Coronary artery (tissue), 2 donors: ENCODE measurements around the gene TBC1D7.
"Not testable (repeated sequence)": the region's sequence is repeated elsewhere in the genome, so short reads cannot be mapped to it uniquely, and the experiment has no call there.

Source experiments
- DNase-seq: peaks from one replicate; pipeline ENCODE4 v3.0.0-alpha.2; 2017; ENCODE audit warnings: low spot score
- H3K27ac ChIP-seq, 2 donors: fragments of 200-600 bp; sonication (generic); one replicate each; pipeline ENCODE4 v1.5.1; 2016 to 2019
- H3K4me3 ChIP-seq: fragments of 200-600 bp; sonication (generic); 2 replicates; pipeline ENCODE4 v1.5.1; 2016; ENCODE audit warnings: mild to moderate bottlenecking, moderate library complexity
- TF ChIP-seq, protein P1 (sequence below): fragments of 200-600 bp; sonication (generic); IDR thresholded peaks from one replicate; pipeline ENCODE4 v1.5.1; 2019; ENCODE audit warnings: antibody characterized with exemption

The TBC1D7 gene

DNA sequence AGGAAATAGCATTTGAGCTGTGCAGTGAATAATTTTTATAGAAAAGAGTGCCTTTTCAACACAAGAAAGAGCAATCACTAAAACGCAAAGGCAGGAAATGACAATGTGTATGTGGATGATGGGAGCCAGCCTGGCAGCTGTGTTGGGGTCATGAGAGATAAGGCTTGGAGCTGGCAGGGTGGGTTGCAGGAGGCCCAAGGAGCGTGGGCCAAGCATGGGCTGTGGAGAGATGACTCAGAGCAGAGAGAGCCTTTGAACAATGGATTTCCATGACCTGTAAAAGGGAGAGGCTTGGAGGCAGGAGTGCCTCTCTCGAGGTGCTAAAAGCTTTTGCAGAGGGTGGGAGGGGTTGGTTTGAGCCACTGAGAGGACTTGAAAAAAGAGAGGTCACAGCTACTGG, 6.6 kb upstream of the TBC1D7 start:
- DNase-seq: no peak
- TF ChIP-seq, protein P1, sequence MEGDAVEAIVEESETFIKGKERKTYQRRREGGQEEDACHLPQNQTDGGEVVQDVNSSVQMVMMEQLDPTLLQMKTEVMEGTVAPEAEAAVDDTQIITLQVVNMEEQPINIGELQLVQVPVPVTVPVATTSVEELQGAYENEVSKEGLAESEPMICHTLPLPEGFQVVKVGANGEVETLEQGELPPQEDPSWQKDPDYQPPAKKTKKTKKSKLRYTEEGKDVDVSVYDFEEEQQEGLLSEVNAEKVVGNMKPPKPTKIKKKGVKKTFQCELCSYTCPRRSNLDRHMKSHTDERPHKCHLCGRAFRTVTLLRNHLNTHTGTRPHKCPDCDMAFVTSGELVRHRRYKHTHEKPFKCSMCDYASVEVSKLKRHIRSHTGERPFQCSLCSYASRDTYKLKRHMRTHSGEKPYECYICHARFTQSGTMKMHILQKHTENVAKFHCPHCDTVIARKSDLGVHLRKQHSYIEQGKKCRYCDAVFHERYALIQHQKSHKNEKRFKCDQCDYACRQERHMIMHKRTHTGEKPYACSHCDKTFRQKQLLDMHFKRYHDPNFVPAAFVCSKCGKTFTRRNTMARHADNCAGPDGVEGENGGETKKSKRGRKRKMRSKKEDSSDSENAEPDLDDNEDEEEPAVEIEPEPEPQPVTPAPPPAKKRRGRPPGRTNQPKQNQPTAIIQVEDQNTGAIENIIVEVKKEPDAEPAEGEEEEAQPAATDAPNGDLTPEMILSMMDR: no peak
- H3K4me3 ChIP-seq: no peak overlapping the region
- no peak overlapping the region for H3K27ac ChIP-seq

DNA sequence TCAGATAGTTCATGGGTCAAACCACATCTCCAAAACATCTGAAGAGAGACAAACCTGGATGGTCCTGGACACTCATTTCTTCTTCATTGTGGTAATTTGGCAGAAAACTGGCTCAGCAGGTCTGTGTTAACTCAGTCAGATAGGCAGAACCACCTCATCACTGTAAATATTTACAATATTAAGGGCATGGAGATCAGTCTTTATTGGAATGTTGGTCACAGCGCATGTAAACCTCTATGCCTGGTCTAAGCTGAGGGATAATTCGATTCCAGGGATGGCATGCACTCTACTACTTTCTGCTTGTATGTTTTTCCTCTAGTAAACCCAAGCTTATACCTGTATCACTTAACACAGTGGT, 4.0 kb upstream of the TBC1D7 start:
- TF ChIP-seq, protein P1: no peak
- Histone ChIP-seq H3K27ac (no peak overlapping the region), H3K4me3 (no peak overlapping the region)
- DNase-seq: no peak

DNA sequence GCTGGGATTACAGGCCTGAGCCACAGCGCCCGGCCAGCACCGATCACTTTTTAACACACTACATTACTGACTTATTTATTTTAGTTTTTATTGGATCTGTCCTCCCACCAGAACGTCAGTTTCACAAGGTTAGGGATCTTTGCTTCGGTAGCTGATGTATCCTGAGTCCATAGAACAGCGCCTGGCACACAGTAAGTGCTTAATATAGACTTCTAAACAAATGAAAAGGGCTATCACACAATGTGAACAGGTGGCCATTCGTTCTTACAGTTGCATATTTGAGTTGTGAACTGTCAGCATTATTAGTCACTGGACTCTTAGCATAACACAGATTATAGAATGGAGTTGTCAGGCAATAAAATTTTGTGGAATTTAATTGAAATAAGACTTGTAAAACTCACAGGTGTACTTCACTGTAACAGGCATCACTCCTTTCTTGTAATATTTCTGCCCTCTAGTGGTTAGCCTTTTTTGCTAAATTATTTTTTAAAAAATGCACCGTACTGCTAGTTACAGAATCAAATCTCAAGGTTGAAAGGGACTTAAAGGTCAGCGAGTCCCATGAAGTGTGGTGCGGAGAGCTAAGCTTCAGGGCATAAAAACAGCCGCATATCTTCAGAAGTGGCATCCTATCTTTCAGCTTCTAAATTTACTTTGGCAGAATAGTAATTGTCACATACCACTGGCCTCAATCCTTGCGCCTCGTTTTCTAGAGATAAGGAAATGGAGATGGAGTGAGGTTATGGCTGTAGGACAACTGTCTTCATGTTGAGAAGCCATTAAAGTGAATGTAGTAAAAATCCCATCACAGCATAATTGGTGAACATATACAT, 3.4 kb upstream of the TBC1D7 start:
- Histone ChIP-seq H3K4me3 (no peak overlapping the region), H3K27ac (no peak overlapping the region)
- TF ChIP-seq, protein P1: peak; percentile 54
- no peak for DNase-seq

DNA sequence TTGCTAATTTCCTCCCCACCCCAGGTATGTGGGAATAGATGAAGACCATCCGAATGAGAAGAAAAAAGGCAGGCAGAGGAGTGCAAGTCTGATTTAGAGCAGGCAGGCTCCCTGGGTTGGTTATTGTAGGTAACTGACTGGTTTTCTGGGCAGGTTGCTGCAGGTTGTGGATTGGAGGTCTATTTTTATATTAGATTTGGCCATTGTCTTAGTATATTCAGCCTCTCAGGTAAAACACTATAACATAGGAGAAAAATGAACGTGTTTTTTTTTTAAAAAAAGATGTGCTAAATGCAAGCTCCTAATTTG, 492 bp upstream of the TBC1D7 start:
- H3K27ac ChIP-seq: peak overlapping the region; percentile 84 to 89
- TF ChIP-seq, protein P1: no peak
- peak overlapping the region; percentile 79 for H3K4me3 ChIP-seq
- DNase-seq: no peak

DNA sequence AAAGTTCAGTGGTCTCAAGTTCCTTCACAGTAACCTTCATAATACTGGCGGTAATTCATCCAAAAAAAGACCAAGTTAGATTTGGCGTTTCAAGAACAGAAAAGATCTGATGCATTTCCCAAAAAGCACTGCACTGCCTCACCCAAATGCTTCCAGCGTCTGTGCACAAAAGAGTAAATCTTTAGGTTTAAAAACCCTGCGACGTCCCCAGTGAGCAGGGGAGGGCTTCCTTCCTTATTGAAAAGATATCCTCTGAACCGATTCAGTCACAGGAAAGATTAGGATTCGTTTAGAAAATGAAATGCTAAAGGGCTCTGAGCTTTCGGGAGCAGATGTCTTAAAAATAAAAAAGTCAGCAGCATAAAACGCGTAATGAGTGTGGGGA, 654 bp downstream of the TBC1D7 start:
- Histone ChIP-seq H3K27ac (peak overlapping the region; percentile 84 to 89), H3K4me3 (peak overlapping the region; percentile 79)
- no peak for DNase-seq
- TF ChIP-seq, protein P1: no peak

DNA sequence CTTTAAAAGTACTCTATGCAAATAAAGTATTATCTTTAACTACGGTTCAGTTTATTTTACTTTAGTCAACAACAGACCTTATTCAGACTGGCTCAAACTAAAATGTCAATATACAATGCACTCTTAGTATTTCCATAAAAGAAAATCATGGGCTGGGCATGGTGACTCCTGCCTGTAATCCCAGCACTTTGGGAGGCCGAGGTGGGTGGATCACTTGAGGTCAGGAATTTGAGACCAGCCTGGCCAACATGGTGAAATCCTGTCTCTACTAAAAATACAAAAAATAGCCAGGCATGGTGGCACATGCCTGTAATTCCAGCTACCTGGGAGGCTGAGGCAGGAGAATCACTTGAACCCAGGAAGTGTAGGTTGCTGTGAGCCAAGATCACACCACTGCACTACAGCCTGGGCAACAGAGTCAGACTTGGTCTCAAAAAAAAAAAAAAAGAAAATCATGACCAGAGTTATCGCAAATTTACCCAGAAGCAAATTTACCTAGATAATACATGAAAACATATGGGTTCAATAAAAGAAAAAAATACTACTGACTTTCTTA, 2.2 kb downstream of the TBC1D7 start:
- not testable (repeated sequence) for H3K27ac ChIP-seq, H3K4me3 ChIP-seq, DNase-seq

DNA sequence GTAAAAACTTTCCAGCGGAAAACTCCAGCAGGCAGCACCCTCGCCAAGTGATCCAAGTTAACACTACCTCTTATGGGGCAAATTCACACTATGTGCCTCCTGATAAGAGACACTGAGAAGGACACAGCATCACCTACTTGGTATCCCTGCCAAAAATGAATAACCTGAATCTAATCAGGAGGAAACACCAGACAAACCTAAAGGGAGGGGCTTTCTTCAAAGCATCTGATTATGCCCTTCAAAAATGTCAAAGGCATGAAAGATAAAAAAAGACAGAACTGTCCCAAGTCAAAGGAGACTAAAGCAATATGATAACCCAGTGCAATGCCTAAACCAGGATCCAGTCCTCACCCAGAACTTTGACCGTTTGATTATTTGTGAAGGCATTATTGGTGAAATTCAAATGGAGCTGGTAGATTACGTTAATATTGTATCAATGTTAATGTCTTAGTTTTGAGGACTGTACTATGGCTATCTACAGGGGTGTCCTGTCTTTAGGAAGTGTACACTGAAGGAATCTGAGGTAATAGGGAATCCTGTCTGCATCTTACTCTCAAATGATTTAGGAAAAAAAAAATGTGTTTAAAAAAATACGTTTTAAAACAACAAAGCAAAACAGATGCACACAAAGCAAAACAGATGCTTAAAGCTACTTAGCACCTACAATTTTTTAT, 8.3 kb downstream of the TBC1D7 start:
- DNase-seq: no peak
- Histone ChIP-seq H3K4me3 (no peak overlapping the region), H3K27ac (no peak overlapping the region)
- TF ChIP-seq, protein P1: no peak
